ENCODE measurements around the gene EIF4E2.
A peak's percentile ranks its signal among the peaks of the same experiment; 100 is the strongest.
"Not testable (repeated sequence)": the region's sequence is repeated elsewhere in the genome, so short reads cannot be mapped to it uniquely, and the experiment has no call there.

EIF4E2 gene

GRCh38 chr2:232551776-232552175 lies 1.3 kb downstream of the EIF4E2 start:
- H3K9ac ChIP-seq (ENCODE audit: low read depth, low read length): peak overlapping the region; percentile 98
- peak overlapping the region; percentile 87 for H3K4me2 ChIP-seq (ENCODE audit: low read length)
- H3K36me3 ChIP-seq (ENCODE audit: insufficient read depth, low read length): peaks cover 25% of the 10 kb centered on the region
- H3K4me1 ChIP-seq (ENCODE audit: control insufficient read depth, insufficient read depth, low read length): peaks cover 11% of the 10 kb centered on the region
- peak overlapping the region; percentile 75 for H3K4me3 ChIP-seq (ENCODE audit: low read length)
- no peaks in the 10 kb centered on the region for H3K9me3 ChIP-seq (replicated peaks; ENCODE audit: low read length)
- no peaks in the 10 kb centered on the region for H3K27me3 ChIP-seq (ENCODE audit: control insufficient read depth, insufficient read depth, low read length)

GRCh38 chr2:232556426-232556825 lies 5.9 kb downstream of the EIF4E2 start:
- Histone ChIP-seq H3K9ac (ENCODE audit: low read depth, low read length) (no peak overlapping the region), H3K4me1 (ENCODE audit: control insufficient read depth, insufficient read depth, low read length) (peaks cover 5% of the 10 kb centered on the region), H3K27me3 (ENCODE audit: control insufficient read depth, insufficient read depth, low read length) (no peaks in the 10 kb centered on the region), H3K36me3 (ENCODE audit: insufficient read depth, low read length) (peaks cover 65% of the 10 kb centered on the region), H3K4me2 (ENCODE audit: low read length) (no peak overlapping the region), H3K4me3 (ENCODE audit: low read length) (no peak overlapping the region), H3K9me3 (replicated peaks; ENCODE audit: low read length) (no peaks in the 10 kb centered on the region)

GRCh38 chr2:232562515-232563151 lies 12.1 kb downstream of the EIF4E2 start:
- H3K36me3 ChIP-seq (ENCODE audit: insufficient read depth, low read length): peaks cover 88% of the 10 kb centered on the region
- H3K4me1 ChIP-seq (ENCODE audit: control insufficient read depth, insufficient read depth, low read length): peaks cover 7% of the 10 kb centered on the region
- no peaks in the 10 kb centered on the region for H3K9me3 ChIP-seq (replicated peaks; ENCODE audit: low read length)
- no peak overlapping the region for H3K4me3 ChIP-seq (ENCODE audit: low read length)
- H3K9ac ChIP-seq (ENCODE audit: low read depth, low read length): no peak overlapping the region
- H3K4me2 ChIP-seq (ENCODE audit: low read length): no peak overlapping the region
- no peaks in the 10 kb centered on the region for H3K27me3 ChIP-seq (ENCODE audit: control insufficient read depth, insufficient read depth, low read length)

GRCh38 chr2:232563580-232563979 lies 13.1 kb downstream of the EIF4E2 start:
- H3K9me3 ChIP-seq (replicated peaks; ENCODE audit: low read length): no peaks in the 10 kb centered on the region
- H3K36me3 ChIP-seq (ENCODE audit: insufficient read depth, low read length): peaks cover 85% of the 10 kb centered on the region
- no peaks in the 10 kb centered on the region for H3K27me3 ChIP-seq (ENCODE audit: control insufficient read depth, insufficient read depth, low read length)

GRCh38 chr2:232567721-232568120 lies 17.2 kb downstream of the EIF4E2 start:
- Histone ChIP-seq H3K4me1 (ENCODE audit: control insufficient read depth, insufficient read depth, low read length) (peaks cover 21% of the 10 kb centered on the region), H3K27me3 (ENCODE audit: control insufficient read depth, insufficient read depth, low read length) (no peaks in the 10 kb centered on the region), H3K9me3 (replicated peaks; ENCODE audit: low read length) (no peaks in the 10 kb centered on the region), H3K36me3 (ENCODE audit: insufficient read depth, low read length) (peaks cover 77% of the 10 kb centered on the region), H3K4me3 (ENCODE audit: low read length) (no peak overlapping the region), H3K4me2 (ENCODE audit: low read length) (peak overlapping the region; percentile 29), H3K9ac (ENCODE audit: low read depth, low read length) (peak overlapping the region; percentile 40)

More at GRCh38 chr2:232563580-232563979, 13.1 kb downstream of the EIF4E2 start:
- H3K9ac ChIP-seq (ENCODE audit: low read depth, low read length): no peak overlapping the region
- no peak overlapping the region for H3K4me3 ChIP-seq (ENCODE audit: low read length)
- H3K4me1 ChIP-seq (ENCODE audit: control insufficient read depth, insufficient read depth, low read length): peaks cover 17% of the 10 kb centered on the region
- H3K4me2 ChIP-seq (ENCODE audit: low read length): no peak overlapping the region

- H3K4me3 ChIP-seq (ENCODE audit: low read length): no peak overlapping the region
- H3K27me3 ChIP-seq (ENCODE audit: control insufficient read depth, insufficient read depth, low read length): no peaks in the 10 kb centered on the region
- H3K4me1 ChIP-seq (ENCODE audit: control insufficient read depth, insufficient read depth, low read length): peaks cover 21% of the 10 kb centered on the region
- peak overlapping the region; percentile 29 for H3K4me2 ChIP-seq (ENCODE audit: low read length)
- peak overlapping the region; percentile 43 for H3K9ac ChIP-seq (ENCODE audit: low read depth, low read length)
- peaks cover 77% of the 10 kb centered on the region for H3K36me3 ChIP-seq (ENCODE audit: insufficient read depth, low read length)
- no peaks in the 10 kb centered on the region for H3K9me3 ChIP-seq (replicated peaks; ENCODE audit: low read length)
Observed at GRCh38 chr2:232568161-232568560, 17.7 kb downstream of the EIF4E2 start.

- Histone ChIP-seq H3K4me2 (ENCODE audit: low read length) (no peak overlapping the region), H3K9me3 (replicated peaks; ENCODE audit: low read length) (no peaks in the 10 kb centered on the region), H3K9ac (ENCODE audit: low read depth, low read length) (no peak overlapping the region), H3K27me3 (ENCODE audit: control insufficient read depth, insufficient read depth, low read length) (no peaks in the 10 kb centered on the region), H3K4me1 (ENCODE audit: control insufficient read depth, insufficient read depth, low read length) (peaks cover 31% of the 10 kb centered on the region), H3K36me3 (ENCODE audit: insufficient read depth, low read length) (peaks cover 66% of the 10 kb centered on the region), H3K4me3 (ENCODE audit: low read length) (no peak overlapping the region)
Observed at GRCh38 chr2:232569541-232569940, 19.1 kb downstream of the EIF4E2 start.

GRCh38 chr2:232570481-232570880 lies 20.0 kb downstream of the EIF4E2 start:
- not testable (repeated sequence) for H3K4me3 ChIP-seq (ENCODE audit: low read length); H3K4me2 ChIP-seq (ENCODE audit: low read length); H3K9ac ChIP-seq (ENCODE audit: low read depth, low read length); H3K27me3 ChIP-seq (ENCODE audit: control insufficient read depth, insufficient read depth, low read length); H3K9me3 ChIP-seq (replicated peaks; ENCODE audit: low read length)
- Histone ChIP-seq H3K36me3 (ENCODE audit: insufficient read depth, low read length) (peaks cover 65% of the 10 kb centered on the region), H3K4me1 (ENCODE audit: control insufficient read depth, insufficient read depth, low read length) (peaks cover 39% of the 10 kb centered on the region)

GRCh38 chr2:232571026-232571474 lies 20.6 kb downstream of the EIF4E2 start:
- no peak overlapping the region for H3K4me3 ChIP-seq (ENCODE audit: low read length)
- H3K36me3 ChIP-seq (ENCODE audit: insufficient read depth, low read length): peaks cover 60% of the 10 kb centered on the region
- no peaks in the 10 kb centered on the region for H3K27me3 ChIP-seq (ENCODE audit: control insufficient read depth, insufficient read depth, low read length)
- no peak overlapping the region for H3K9ac ChIP-seq (ENCODE audit: low read depth, low read length)
- peaks cover 39% of the 10 kb centered on the region for H3K4me1 ChIP-seq (ENCODE audit: control insufficient read depth, insufficient read depth, low read length)
- no peaks in the 10 kb centered on the region for H3K9me3 ChIP-seq (replicated peaks; ENCODE audit: low read length)
- H3K4me2 ChIP-seq (ENCODE audit: low read length): no peak overlapping the region

GRCh38 chr2:232573042-232573441 lies 22.6 kb downstream of the EIF4E2 start:
- Histone ChIP-seq H3K4me3 (ENCODE audit: low read length) (no peak overlapping the region), H3K9me3 (replicated peaks; ENCODE audit: low read length) (no peaks in the 10 kb centered on the region), H3K9ac (ENCODE audit: low read depth, low read length) (no peak overlapping the region), H3K27me3 (ENCODE audit: control insufficient read depth, insufficient read depth, low read length) (no peaks in the 10 kb centered on the region), H3K4me2 (ENCODE audit: low read length) (no peak overlapping the region), H3K4me1 (ENCODE audit: control insufficient read depth, insufficient read depth, low read length) (peaks cover 40% of the 10 kb centered on the region), H3K36me3 (ENCODE audit: insufficient read depth, low read length) (peaks cover 41% of the 10 kb centered on the region)

GRCh38 chr2:232573771-232574435 lies 23.4 kb downstream of the EIF4E2 start:
- Histone ChIP-seq H3K4me3 (ENCODE audit: low read length) (no peak overlapping the region), H3K4me2 (ENCODE audit: low read length) (peak overlapping the region; percentile 9), H3K36me3 (ENCODE audit: insufficient read depth, low read length) (peaks cover 36% of the 10 kb centered on the region), H3K9me3 (replicated peaks; ENCODE audit: low read length) (no peaks in the 10 kb centered on the region), H3K4me1 (ENCODE audit: control insufficient read depth, insufficient read depth, low read length) (peaks cover 31% of the 10 kb centered on the region), H3K27me3 (ENCODE audit: control insufficient read depth, insufficient read depth, low read length) (no peaks in the 10 kb centered on the region), H3K9ac (ENCODE audit: low read depth, low read length) (peak overlapping the region; percentile 55)
